ENCODE measurements around the gene MACROD2. TPM values are rescaled to one million over a fixed set of nuclear protein-coding genes. Genes with fewer than 3 reads are reported as not detected.

MACROD2 gene
- polyA plus RNA-seq, 2 of the 4 experiments (the other 2 are of a cell fraction): 0.96 to 1.3 TPM

DNA sequence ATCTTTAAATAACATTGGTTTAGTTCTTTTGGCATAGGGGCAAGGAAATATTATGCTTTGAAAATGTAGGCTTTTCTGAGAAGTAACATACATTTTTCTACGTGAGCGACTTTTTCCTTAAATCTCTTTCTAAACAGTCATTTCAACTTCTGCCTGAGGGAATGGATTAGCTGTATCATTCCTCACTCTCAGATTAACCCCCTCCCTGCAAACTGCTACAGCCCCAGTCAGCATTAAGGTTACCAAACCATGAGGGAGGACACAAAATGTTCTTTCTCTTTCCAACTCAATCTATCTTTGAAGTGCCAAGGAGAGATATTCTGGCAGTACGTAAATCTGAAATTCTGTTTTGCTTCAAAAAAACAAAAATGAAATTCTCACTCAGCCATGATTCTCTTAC lies 573.4 kb downstream of the MACROD2 start:
- H3K27ac ChIP-seq: no peak overlapping the region

DNA sequence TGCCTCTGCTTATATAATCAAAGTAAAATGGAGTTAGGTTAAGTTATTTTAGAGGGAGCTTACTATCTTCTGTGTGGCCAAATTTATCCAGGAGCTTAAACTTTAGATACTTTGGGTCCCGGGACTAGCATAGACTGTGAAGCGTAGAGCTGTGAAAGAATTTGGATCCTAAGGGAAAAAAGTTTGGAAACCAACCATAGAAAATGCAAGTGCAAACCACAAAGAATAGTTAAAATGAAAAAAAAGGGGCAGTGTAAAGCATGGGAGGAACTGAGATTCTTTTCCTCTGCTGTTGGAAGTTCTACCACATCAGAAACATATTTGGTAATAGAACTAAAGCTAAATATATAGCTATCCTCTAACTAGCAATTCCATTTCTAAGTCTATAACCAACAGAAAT lies 574.3 kb downstream of the MACROD2 start:
- no peak overlapping the region for H3K4me3 ChIP-seq
- H3K27ac ChIP-seq: no peak overlapping the region
- ATAC-seq (no peak), FAIRE-seq (peak; percentile 70), DNase-seq (ENCODE audit: low read depth in 1 of 2, low spot score in 1 of 2) (no peak)
- no peaks in the 10 kb centered on the region for H3K4me1 ChIP-seq
- no peak for TF ChIP-seq RFX5 (IDR thresholded peaks at IDR 0.05)
- no peak for TF ChIP-seq HOXA7 (CRISPR knock-in tag; IDR thresholded peaks at IDR 0.05)
- no peak for TF ChIP-seq TP53 (CRISPR knock-in tag; IDR thresholded peaks at IDR 0.05)
- TF ChIP-seq TFCP2L1 (CRISPR knock-in tag; IDR thresholded peaks at IDR 0.05): no peak
- TF ChIP-seq POLR2AphosphoS2 (conservative IDR thresholded peaks at IDR 0.05; ENCODE audit: low read length): no peak
- no peak for TF ChIP-seq HEYL (CRISPR knock-in tag; IDR thresholded peaks at IDR 0.05)
- WGBS (ENCODE audit: missing lambda C conversion rate): 93% methylated on average over 2 of the region's 2 CpGs
- POLR2A ChIA-PET: no interaction called here
- no peaks in the 10 kb centered on the region for H3K9me3 ChIP-seq
- no peak overlapping the region for H3K4me2 ChIP-seq
- CTCF ChIA-PET: interaction anchor here (0.9 to 1.0 kb wide), 2 partner anchors 10 to 1906 kb away, joined by 3 read pairs; no protein-coding TSS in a partner anchor

More for the DNA sequence above, 573.4 kb downstream of the MACROD2 start:
- no peaks in the 10 kb centered on the region for H3K9me3 ChIP-seq
- no peak for DNase-seq (ENCODE audit: low read depth in 1 of 2, low spot score in 1 of 2)
- WGBS (ENCODE audit: missing lambda C conversion rate): 87% methylated on average over 3 of the region's 3 CpGs
- H3K4me3 ChIP-seq: no peak overlapping the region
- H3K4me2 ChIP-seq: no peak overlapping the region
- TF ChIP-seq RFX5 (IDR thresholded peaks at IDR 0.05) (no peak), CEBPB (IDR thresholded peaks at IDR 0.05) (no peak), HOXB5 (CRISPR knock-in tag; IDR thresholded peaks at IDR 0.05) (no peak), NR3C1 (IDR thresholded peaks at IDR 0.05) (no peak), ZC3H11A (IDR thresholded peaks at IDR 0.05) (no peak), BHLHE40 (IDR thresholded peaks at IDR 0.05; ENCODE audit: low read depth, low read length) (no peak), HEYL (CRISPR knock-in tag; IDR thresholded peaks at IDR 0.05) (no peak)
- TF ChIP-seq, protein P1, sequence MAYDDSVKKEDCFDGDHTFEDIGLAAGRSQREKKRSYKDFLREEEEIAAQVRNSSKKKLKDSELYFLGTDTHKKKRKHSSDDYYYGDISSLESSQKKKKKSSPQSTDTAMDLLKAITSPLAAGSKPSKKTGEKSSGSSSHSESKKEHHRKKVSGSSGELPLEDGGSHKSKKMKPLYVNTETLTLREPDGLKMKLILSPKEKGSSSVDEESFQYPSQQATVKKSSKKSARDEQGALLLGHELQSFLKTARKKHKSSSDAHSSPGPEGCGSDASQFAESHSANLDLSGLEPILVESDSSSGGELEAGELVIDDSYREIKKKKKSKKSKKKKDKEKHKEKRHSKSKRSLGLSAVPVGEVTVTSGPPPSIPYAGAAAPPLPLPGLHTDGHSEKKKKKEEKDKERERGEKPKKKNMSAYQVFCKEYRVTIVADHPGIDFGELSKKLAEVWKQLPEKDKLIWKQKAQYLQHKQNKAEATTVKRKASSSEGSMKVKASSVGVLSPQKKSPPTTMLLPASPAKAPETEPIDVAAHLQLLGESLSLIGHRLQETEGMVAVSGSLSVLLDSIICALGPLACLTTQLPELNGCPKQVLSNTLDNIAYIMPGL (CRISPR knock-in tag; IDR thresholded peaks at IDR 0.05; ENCODE audit: borderline replicate concordance): no peak
- no peak for ATAC-seq
- H3K4me1 ChIP-seq: no peaks in the 10 kb centered on the region
- FAIRE-seq: peak; percentile 23
- CTCF ChIA-PET: no interaction called here
- POLR2A ChIA-PET: no interaction called here

DNA sequence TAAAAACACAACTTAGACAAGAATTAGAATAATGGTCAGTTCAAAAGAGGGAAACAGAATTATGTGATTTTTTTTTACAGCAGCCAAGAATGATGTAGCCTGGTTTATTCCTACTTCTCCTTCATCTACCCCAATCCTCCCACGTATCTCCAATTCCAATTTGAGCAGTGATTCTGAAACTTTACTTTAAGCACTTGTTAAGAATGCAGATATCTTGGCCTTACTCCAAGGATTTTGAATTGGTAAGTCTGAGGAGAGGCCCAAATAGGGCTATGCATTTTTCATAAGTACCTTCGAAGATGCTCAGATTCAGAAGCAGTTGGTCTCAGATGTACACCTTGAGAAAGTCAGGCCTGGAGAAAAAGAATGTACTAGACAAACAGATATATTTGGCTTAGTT lies 575.5 kb downstream of the MACROD2 start:
- H3K9me3 ChIP-seq: no peaks in the 10 kb centered on the region
- no peak overlapping the region for H3K4me3 ChIP-seq
- FAIRE-seq: peak; percentile 79
- no peak for DNase-seq (ENCODE audit: low read depth in 1 of 2, low spot score in 1 of 2)
- H3K4me1 ChIP-seq: no peaks in the 10 kb centered on the region
- H3K27ac ChIP-seq: no peak overlapping the region
- H3K4me2 ChIP-seq: no peak overlapping the region
- POLR2A ChIA-PET: no interaction called here
- ATAC-seq: no peak
- TF ChIP-seq, protein P2, sequence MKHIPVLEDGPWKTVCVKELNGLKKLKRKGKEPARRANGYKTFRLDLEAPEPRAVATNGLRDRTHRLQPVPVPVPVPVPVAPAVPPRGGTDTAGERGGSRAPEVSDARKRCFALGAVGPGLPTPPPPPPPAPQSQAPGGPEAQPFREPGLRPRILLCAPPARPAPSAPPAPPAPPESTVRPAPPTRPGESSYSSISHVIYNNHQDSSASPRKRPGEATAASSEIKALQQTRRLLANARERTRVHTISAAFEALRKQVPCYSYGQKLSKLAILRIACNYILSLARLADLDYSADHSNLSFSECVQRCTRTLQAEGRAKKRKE (CRISPR knock-in tag; IDR thresholded peaks at IDR 0.05; ENCODE audit: low read depth): no peak
- TF ChIP-seq MAFK (IDR thresholded peaks at IDR 0.05; ENCODE audit: partially characterized antibody): no peak
- 58% methylated on average over 2 of the region's 2 CpGs for WGBS (ENCODE audit: missing lambda C conversion rate)
- CTCF ChIA-PET: no interaction called here

DNA sequence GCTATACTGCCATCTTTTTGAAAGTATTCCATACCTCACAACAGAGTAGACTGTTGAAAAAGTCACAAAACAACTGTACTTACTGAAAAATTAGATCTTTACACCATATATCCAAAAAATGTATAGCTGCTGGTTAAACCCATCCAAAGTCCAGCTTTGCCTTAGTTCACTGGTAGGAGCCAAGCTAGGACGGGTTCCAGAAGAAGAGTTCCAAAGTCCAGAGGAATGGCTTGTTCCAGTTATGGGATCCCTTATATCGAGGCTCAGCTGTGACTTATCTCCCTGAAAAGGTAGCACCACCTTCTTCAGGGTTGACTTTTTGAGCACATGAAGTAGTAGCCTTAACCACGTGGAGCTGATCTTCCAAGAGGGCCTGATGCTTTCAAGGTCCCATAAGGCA lies 578.4 kb downstream of the MACROD2 start:
- WGBS (ENCODE audit: missing lambda C conversion rate): 65% methylated on average over 3 of the region's 3 CpGs
- Histone ChIP-seq H3K27ac (no peak overlapping the region), H3K4me1 (no peaks in the 10 kb centered on the region), H3K4me2 (no peak overlapping the region), H3K4me3 (no peak overlapping the region), H3K9me3 (no peaks in the 10 kb centered on the region)
- POLR2A ChIA-PET: no interaction called here
- DNase-seq (ENCODE audit: low read depth in 1 of 2, low spot score in 1 of 2) (no peak), ATAC-seq (no peak), FAIRE-seq (peak; percentile 32)
- CTCF ChIA-PET: no interaction called here
- no peak for TF ChIP-seq POLR2A (IDR thresholded peaks at IDR 0.05; ENCODE audit: low read length)
- TF ChIP-seq, protein P3, sequence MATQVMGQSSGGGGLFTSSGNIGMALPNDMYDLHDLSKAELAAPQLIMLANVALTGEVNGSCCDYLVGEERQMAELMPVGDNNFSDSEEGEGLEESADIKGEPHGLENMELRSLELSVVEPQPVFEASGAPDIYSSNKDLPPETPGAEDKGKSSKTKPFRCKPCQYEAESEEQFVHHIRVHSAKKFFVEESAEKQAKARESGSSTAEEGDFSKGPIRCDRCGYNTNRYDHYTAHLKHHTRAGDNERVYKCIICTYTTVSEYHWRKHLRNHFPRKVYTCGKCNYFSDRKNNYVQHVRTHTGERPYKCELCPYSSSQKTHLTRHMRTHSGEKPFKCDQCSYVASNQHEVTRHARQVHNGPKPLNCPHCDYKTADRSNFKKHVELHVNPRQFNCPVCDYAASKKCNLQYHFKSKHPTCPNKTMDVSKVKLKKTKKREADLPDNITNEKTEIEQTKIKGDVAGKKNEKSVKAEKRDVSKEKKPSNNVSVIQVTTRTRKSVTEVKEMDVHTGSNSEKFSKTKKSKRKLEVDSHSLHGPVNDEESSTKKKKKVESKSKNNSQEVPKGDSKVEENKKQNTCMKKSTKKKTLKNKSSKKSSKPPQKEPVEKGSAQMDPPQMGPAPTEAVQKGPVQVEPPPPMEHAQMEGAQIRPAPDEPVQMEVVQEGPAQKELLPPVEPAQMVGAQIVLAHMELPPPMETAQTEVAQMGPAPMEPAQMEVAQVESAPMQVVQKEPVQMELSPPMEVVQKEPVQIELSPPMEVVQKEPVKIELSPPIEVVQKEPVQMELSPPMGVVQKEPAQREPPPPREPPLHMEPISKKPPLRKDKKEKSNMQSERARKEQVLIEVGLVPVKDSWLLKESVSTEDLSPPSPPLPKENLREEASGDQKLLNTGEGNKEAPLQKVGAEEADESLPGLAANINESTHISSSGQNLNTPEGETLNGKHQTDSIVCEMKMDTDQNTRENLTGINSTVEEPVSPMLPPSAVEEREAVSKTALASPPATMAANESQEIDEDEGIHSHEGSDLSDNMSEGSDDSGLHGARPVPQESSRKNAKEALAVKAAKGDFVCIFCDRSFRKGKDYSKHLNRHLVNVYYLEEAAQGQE (IDR thresholded peaks at IDR 0.05): no peak
- TF ChIP-seq CBX2 (IDR thresholded peaks at IDR 0.05; ENCODE audit: borderline replicate concordance, low read depth): no peak
- TF ChIP-seq ZC3H11A (IDR thresholded peaks at IDR 0.05): no peak
- TF ChIP-seq MAFK (IDR thresholded peaks at IDR 0.05; ENCODE audit: partially characterized antibody): no peak
- TF ChIP-seq ZFP36 (IDR thresholded peaks at IDR 0.05; ENCODE audit: borderline replicate concordance, partially characterized antibody): no peak
- no peak for TF ChIP-seq HOXB5 (CRISPR knock-in tag; IDR thresholded peaks at IDR 0.05)
- no peak for TF ChIP-seq POLR2AphosphoS2 (conservative IDR thresholded peaks at IDR 0.05; ENCODE audit: low read length)
- no peak for TF ChIP-seq FOXS1 (CRISPR knock-in tag; IDR thresholded peaks at IDR 0.05)
- no peak for TF ChIP-seq ZNF302 (CRISPR knock-in tag; IDR thresholded peaks at IDR 0.05)
- TF ChIP-seq, protein P4, sequence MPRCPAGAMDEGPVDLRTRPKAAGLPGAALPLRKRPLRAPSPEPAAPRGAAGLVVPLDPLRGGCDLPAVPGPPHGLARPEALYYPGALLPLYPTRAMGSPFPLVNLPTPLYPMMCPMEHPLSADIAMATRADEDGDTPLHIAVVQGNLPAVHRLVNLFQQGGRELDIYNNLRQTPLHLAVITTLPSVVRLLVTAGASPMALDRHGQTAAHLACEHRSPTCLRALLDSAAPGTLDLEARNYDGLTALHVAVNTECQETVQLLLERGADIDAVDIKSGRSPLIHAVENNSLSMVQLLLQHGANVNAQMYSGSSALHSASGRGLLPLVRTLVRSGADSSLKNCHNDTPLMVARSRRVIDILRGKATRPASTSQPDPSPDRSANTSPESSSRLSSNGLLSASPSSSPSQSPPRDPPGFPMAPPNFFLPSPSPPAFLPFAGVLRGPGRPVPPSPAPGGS (IDR thresholded peaks at IDR 0.05): no peak
- no peak for TF ChIP-seq PHF8 (IDR thresholded peaks at IDR 0.05; ENCODE audit: borderline replicate concordance, low read depth)
- TF ChIP-seq TFCP2L1 (CRISPR knock-in tag; IDR thresholded peaks at IDR 0.05): no peak

All from A549 (cell line).